Body of pancreas (tissue), 4 donors: ENCODE results near the gene NDEL1.

ENCODE experiments used
- CTCF ChIP-seq, 7 experiments: fragments of 450-650 bp in 4 of 7; fragments of 200-600 bp in 3 of 7; sonication (generic) in 3 of 7; IDR thresholded peaks; one replicate each; pipeline ENCODE4 v1.5.1; 2016 to 2019; ENCODE audit warnings: antibody characterized with exemption in 7 of 7
- POLR2A ChIP-seq, 3 donors: fragments of 450-650 bp; IDR thresholded peaks; one replicate each; pipeline ENCODE4 v1.6.1; 2016; ENCODE audit warnings: antibody characterized with exemption in 3 of 3, mild to moderate bottlenecking in 2 of 3

- no peak for TF ChIP-seq CTCF (IDR thresholded peaks at IDR 0.05)
- no peak for TF ChIP-seq POLR2A (IDR thresholded peaks at IDR 0.05)
Measured at GRCh38 chr17:8392274-8392673, 43.4 kb upstream of the NDEL1 start.
